ENCODE results near the gene RBM33.

DNA sequence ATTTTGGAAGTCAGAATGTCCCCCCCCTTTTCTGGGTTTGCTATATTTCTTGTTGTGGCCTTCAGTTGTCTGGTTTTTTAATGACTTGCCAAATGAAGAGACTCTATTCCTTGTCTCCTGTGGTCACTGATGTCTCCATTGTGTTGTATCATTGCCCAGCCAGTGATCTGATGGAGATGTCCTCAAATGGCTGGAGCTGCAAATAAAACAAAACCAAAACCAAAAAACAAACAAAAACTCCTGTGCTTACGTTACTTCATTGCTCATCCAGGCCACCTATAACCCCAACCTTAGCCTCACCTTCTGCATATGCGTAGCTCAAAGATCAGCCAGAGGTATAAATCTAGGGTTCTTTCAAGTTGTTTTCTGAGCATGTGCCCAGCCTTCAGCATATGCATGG, 5.1 kb downstream of the RBM33 start:
- TF ChIP-seq, protein P1, sequence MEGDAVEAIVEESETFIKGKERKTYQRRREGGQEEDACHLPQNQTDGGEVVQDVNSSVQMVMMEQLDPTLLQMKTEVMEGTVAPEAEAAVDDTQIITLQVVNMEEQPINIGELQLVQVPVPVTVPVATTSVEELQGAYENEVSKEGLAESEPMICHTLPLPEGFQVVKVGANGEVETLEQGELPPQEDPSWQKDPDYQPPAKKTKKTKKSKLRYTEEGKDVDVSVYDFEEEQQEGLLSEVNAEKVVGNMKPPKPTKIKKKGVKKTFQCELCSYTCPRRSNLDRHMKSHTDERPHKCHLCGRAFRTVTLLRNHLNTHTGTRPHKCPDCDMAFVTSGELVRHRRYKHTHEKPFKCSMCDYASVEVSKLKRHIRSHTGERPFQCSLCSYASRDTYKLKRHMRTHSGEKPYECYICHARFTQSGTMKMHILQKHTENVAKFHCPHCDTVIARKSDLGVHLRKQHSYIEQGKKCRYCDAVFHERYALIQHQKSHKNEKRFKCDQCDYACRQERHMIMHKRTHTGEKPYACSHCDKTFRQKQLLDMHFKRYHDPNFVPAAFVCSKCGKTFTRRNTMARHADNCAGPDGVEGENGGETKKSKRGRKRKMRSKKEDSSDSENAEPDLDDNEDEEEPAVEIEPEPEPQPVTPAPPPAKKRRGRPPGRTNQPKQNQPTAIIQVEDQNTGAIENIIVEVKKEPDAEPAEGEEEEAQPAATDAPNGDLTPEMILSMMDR (IDR thresholded peaks at IDR 0.05 in 8 of 11, conservative IDR thresholded peaks at IDR 0.05 in 3 of 11), result no peak
- no peak for TF ChIP-seq POLR2A (IDR thresholded peaks at IDR 0.05)
- TF ChIP-seq POLR2AphosphoS5 (IDR thresholded peaks at IDR 0.05), result no peak
